ENCODE results near the gene VKORC1L1.
A peak's percentile ranks its signal among the peaks of the same experiment; 100 is the strongest.

The VKORC1L1 gene

DNA sequence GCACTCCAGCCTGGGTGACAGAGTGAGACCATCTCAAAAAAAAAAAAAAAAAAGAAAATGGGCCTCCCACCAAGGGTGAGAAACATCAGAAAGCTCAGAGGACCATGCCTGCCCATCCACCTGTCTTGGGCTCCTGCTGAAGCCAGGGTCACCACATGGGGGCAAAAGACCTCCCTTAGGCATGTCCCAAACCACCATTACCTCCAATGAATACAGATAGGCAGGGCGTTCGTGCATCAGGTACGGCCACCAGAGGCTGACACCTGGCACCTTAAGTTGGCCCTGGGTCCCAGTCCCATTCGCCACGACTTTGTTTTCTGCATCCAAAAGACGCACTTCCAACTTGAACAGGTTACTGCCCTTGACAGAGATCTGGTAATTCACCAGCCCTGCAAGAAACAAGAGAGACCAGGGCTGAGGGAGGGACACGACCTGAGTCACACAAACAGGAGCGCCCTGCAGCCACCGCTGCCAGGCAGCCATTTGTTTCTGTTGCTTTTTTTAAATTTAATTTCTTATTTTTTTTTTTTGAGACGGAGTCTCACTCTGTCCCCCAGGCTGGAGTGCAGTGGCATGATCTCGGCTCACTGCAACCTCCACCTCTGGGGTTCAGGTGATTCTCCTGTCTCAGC is 103.1 kb downstream of the VKORC1L1 start:
- DNase-seq (ENCODE audit: low read depth in 1 of 2, low spot score in 1 of 2) = no peak

DNA sequence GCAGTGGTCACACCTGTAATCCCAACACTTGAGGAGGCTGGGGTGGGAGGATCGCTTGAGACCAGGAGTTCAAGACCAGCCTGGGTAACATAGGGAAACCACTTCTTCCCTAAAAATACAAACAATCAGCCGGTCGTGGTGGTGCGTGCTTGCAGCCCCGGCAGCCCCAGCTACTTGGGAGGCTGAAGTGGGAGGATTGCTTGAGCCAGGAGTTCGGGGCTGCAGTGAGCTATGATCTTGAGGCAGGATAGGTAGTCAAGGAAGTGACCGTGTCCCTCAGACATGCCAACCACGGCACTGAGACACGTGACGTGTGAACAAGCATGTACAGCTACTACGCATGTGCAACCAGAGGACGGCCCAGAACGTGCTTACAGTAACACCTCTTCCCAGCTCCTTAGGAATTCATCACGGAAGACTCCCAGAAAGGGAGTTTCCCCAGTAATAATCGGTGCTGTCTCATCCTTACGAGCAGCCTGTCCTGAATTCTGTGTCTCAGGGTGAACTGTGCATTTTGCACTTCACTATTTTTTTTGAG is 103.9 kb downstream of the VKORC1L1 start:
- no peak overlapping the region for H3K27ac ChIP-seq (replicated peaks)
- no peak overlapping the region for H3K4me3 ChIP-seq (replicated peaks; ENCODE audit: insufficient read depth, low read length)
- no peaks in the 10 kb centered on the region for H3K27me3 ChIP-seq (ENCODE audit: insufficient read depth, poor library complexity, severe bottlenecking)
- DNase-seq (ENCODE audit: low read depth in 1 of 2, low spot score in 1 of 2) = no peak
- 0 out of 2 replicates have a peak, but pooled peaks have one; percentile 49 for TF ChIP-seq POLR2AphosphoS5 (IDR thresholded peaks at IDR 0.05; ENCODE audit: low read depth)
- TF ChIP-seq, protein P1, sequence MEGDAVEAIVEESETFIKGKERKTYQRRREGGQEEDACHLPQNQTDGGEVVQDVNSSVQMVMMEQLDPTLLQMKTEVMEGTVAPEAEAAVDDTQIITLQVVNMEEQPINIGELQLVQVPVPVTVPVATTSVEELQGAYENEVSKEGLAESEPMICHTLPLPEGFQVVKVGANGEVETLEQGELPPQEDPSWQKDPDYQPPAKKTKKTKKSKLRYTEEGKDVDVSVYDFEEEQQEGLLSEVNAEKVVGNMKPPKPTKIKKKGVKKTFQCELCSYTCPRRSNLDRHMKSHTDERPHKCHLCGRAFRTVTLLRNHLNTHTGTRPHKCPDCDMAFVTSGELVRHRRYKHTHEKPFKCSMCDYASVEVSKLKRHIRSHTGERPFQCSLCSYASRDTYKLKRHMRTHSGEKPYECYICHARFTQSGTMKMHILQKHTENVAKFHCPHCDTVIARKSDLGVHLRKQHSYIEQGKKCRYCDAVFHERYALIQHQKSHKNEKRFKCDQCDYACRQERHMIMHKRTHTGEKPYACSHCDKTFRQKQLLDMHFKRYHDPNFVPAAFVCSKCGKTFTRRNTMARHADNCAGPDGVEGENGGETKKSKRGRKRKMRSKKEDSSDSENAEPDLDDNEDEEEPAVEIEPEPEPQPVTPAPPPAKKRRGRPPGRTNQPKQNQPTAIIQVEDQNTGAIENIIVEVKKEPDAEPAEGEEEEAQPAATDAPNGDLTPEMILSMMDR (IDR thresholded peaks at IDR 0.05; ENCODE audit: insufficient read depth, low read length) = no peak
- no peak for TF ChIP-seq GABPA (IDR thresholded peaks at IDR 0.05; ENCODE audit: low read depth)
- no peak for TF ChIP-seq SPI1 (IDR thresholded peaks at IDR 0.05; ENCODE audit: borderline replicate concordance, low read depth)
- TF ChIP-seq, protein P2, sequence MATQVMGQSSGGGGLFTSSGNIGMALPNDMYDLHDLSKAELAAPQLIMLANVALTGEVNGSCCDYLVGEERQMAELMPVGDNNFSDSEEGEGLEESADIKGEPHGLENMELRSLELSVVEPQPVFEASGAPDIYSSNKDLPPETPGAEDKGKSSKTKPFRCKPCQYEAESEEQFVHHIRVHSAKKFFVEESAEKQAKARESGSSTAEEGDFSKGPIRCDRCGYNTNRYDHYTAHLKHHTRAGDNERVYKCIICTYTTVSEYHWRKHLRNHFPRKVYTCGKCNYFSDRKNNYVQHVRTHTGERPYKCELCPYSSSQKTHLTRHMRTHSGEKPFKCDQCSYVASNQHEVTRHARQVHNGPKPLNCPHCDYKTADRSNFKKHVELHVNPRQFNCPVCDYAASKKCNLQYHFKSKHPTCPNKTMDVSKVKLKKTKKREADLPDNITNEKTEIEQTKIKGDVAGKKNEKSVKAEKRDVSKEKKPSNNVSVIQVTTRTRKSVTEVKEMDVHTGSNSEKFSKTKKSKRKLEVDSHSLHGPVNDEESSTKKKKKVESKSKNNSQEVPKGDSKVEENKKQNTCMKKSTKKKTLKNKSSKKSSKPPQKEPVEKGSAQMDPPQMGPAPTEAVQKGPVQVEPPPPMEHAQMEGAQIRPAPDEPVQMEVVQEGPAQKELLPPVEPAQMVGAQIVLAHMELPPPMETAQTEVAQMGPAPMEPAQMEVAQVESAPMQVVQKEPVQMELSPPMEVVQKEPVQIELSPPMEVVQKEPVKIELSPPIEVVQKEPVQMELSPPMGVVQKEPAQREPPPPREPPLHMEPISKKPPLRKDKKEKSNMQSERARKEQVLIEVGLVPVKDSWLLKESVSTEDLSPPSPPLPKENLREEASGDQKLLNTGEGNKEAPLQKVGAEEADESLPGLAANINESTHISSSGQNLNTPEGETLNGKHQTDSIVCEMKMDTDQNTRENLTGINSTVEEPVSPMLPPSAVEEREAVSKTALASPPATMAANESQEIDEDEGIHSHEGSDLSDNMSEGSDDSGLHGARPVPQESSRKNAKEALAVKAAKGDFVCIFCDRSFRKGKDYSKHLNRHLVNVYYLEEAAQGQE (IDR thresholded peaks at IDR 0.05; ENCODE audit: insufficient replicate concordance, low read depth) = no peak

More for the DNA sequence above, 103.1 kb downstream of the VKORC1L1 start:
- no peak for TF ChIP-seq POLR2AphosphoS5 (IDR thresholded peaks at IDR 0.05; ENCODE audit: low read depth)
- no peak for TF ChIP-seq GABPA (IDR thresholded peaks at IDR 0.05; ENCODE audit: low read depth)
- TF ChIP-seq, protein P1 (IDR thresholded peaks at IDR 0.05; ENCODE audit: insufficient read depth, low read length) = no peak
- no peak for TF ChIP-seq SPI1 (IDR thresholded peaks at IDR 0.05; ENCODE audit: borderline replicate concordance, low read depth)
- TF ChIP-seq, protein P2 (IDR thresholded peaks at IDR 0.05; ENCODE audit: insufficient replicate concordance, low read depth) = no peak
- Histone ChIP-seq H3K27ac (replicated peaks) (no peak overlapping the region), H3K27me3 (ENCODE audit: insufficient read depth, poor library complexity, severe bottlenecking) (no peaks in the 10 kb centered on the region), H3K4me3 (replicated peaks; ENCODE audit: insufficient read depth, low read length) (no peak overlapping the region)

DNA sequence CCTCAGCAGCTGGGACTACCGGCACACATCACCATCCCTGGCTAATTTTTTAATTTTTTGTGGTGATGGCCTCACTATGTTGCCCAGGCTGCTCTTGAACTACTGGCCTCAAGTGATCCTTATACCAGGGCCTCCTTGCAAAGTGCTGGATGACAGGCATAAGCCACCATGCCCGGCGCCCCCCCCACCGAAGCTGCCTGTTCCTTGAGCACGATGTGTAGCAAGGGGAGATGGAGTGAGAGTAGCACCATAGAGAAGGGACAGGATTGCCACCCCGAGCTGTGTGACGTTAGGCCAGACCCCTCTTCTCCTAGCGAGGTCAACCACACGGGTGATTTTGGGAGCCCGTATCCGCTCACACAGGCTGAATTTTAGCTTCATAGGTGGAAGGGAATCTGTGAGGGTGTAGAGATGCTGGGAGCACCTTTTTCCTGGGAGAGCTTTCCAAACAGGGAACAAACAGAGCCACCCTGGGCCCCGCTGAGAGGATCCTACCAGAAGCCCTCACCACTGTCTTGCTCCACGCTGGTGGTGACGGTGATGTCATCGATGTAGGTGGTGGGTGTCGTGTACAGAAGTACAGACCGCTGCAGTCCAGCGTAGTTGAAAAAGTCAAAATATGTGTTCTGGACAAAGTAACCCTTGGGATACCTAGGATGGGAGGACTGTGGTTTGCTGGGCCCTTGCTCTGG is 106.2 kb downstream of the VKORC1L1 start:
- Histone ChIP-seq H3K4me3 (replicated peaks; ENCODE audit: insufficient read depth, low read length) (no peak overlapping the region), H3K27me3 (ENCODE audit: insufficient read depth, poor library complexity, severe bottlenecking) (no peaks in the 10 kb centered on the region), H3K27ac (replicated peaks) (no peak overlapping the region)
- no peak for DNase-seq (ENCODE audit: low read depth in 1 of 2, low spot score in 1 of 2)
- TF ChIP-seq, protein P2 (IDR thresholded peaks at IDR 0.05; ENCODE audit: insufficient replicate concordance, low read depth) = no peak
- TF ChIP-seq, protein P1 (IDR thresholded peaks at IDR 0.05; ENCODE audit: insufficient read depth, low read length) = no peak
- no peak for TF ChIP-seq POLR2AphosphoS5 (IDR thresholded peaks at IDR 0.05; ENCODE audit: low read depth)
